IMR-90 (cell line): ENCODE measurements around the gene TRABD. TPM values are rescaled to one million over a fixed set of nuclear protein-coding genes. Genes with fewer than 3 reads are reported as not detected.

ENCODE experiments used
- ATAC-seq: fragments of 200-7000 bp; cut with Tn5 transposase; 2 replicates; pipeline ENCODE4 v1.9.1; 2020; ENCODE audit warnings: low read depth, mild to moderate bottlenecking, moderate library complexity
- BruUV-seq: library from RNA; stranded (reverse); fragments of 400-500 nt; replicated peaks from 2 replicates; lab custom pipeline; 2021; lab: Mats Ljungman, UMichigan
- CTCF ChIA-PET: fragments of 300-600 bp; formaldehyde crosslinking; extraction: SDS; loops from one replicate; lab custom pipeline; 2021; ENCODE audit warnings: antibody characterized with exemption; lab: Yijun Ruan, JAX
- POLR2A ChIA-PET: fragments of 300-600 bp; sonication (Branson Sonifier 250); formaldehyde crosslinking; loops from one replicate; lab custom pipeline; 2022; ENCODE audit warnings: antibody characterized with exemption; ENCODE audit not compliant: unreplicated experiment; lab: Charles Lee
- DNase-seq: peaks from one replicate; pipeline ENCODE4 v3.0.0; 2013
- H2AFZ ChIP-seq: replicated peaks from 2 replicates; pipeline ENCODE3; 2013; ENCODE audit warnings: low read length, mild to moderate bottlenecking; ENCODE audit not compliant: poor library complexity
- H2AK5ac ChIP-seq: 2 replicates; pipeline ENCODE4 v1.6.1; 2013; ENCODE audit warnings: low read depth, low read length, inconsistent platforms
- H2AK9ac ChIP-seq: replicated peaks from 2 replicates; pipeline ENCODE3; 2013; ENCODE audit warnings: mild to moderate bottlenecking, low read depth, low read length, moderate library complexity; ENCODE audit not compliant: poor library complexity
- H2BK120ac ChIP-seq: 2 replicates; pipeline ENCODE4 v1.6.1; 2013; ENCODE audit warnings: low read depth, low read length, inconsistent platforms
- H2BK15ac ChIP-seq: 3 replicates; pipeline ENCODE4 v1.6.1; 2013; ENCODE audit warnings: low read depth, low read length, inconsistent platforms
- H2BK20ac ChIP-seq: 2 replicates; pipeline ENCODE4 v1.6.1; 2013; ENCODE audit warnings: low read depth, mild to moderate bottlenecking, inconsistent platforms, low read length, moderate library complexity
- H2BK5ac ChIP-seq: 2 replicates; pipeline ENCODE4 v1.6.1; 2013; ENCODE audit warnings: mild to moderate bottlenecking, low read depth, low read length, inconsistent platforms; ENCODE audit not compliant: poor library complexity, severe bottlenecking
- H3K14ac ChIP-seq: replicated peaks from 2 replicates; pipeline ENCODE4 v1.6.1; 2013; ENCODE audit warnings: low read depth, low read length, inconsistent platforms
- H3K18ac ChIP-seq: 2 replicates; pipeline ENCODE4 v1.6.1; 2013; ENCODE audit warnings: low read depth, low read length, control low read depth
- H3K23ac ChIP-seq: 2 replicates; pipeline ENCODE4 v1.6.1; 2013; ENCODE audit warnings: low read depth, low read length, inconsistent platforms
- H3K27ac ChIP-seq: 2 replicates; pipeline ENCODE4 v1.5.1; 2013; ENCODE audit warnings: mild to moderate bottlenecking, control low read depth, low read length; ENCODE audit not compliant: insufficient read depth
- H3K27me3 ChIP-seq: 2 replicates; pipeline ENCODE4 v1.6.1; 2013; ENCODE audit warnings: low read length; ENCODE audit not compliant: control insufficient read depth, insufficient read depth
- H3K36me3 ChIP-seq: 2 replicates; pipeline ENCODE4 v1.6.1; 2013; ENCODE audit warnings: low read length, mixed read lengths; ENCODE audit not compliant: control insufficient read depth, insufficient read depth
- H3K4ac ChIP-seq: 2 replicates; pipeline ENCODE4 v1.6.1; 2013; ENCODE audit warnings: low read depth, low read length, inconsistent platforms
- H3K4me1 ChIP-seq: 2 replicates; pipeline ENCODE4 v1.6.1; 2013; ENCODE audit warnings: low read length, mixed read lengths; ENCODE audit not compliant: control insufficient read depth, insufficient read depth
- H3K4me2 ChIP-seq: 2 replicates; pipeline ENCODE4 v1.6.1; 2013; ENCODE audit warnings: low read depth, mild to moderate bottlenecking, control low read depth, low read length, moderate library complexity
- H3K4me3 ChIP-seq: 2 replicates; pipeline ENCODE4 v1.5.1; 2013; ENCODE audit warnings: low read depth, mild to moderate bottlenecking, control low read depth, low read length, moderate library complexity; ENCODE audit not compliant: insufficient read depth
- H3K56ac ChIP-seq: 2 replicates; pipeline ENCODE4 v1.6.1; 2013; ENCODE audit warnings: low read length, inconsistent platforms; ENCODE audit not compliant: insufficient read depth; ENCODE audit errors: extremely low read depth
- H3K79me1 ChIP-seq, 2 experiments: 2 replicates each; pipeline ENCODE4 v1.6.1; 2013; ENCODE audit warnings: low read length in 2 of 2, inconsistent platforms in 1 of 2, low read depth in 1 of 2
- H3K9ac ChIP-seq: 2 replicates; pipeline ENCODE4 v1.6.1; 2013; ENCODE audit warnings: low read depth, low read length, control low read depth
- H3K9me1 ChIP-seq: 2 replicates; pipeline ENCODE4 v1.6.1; 2013; ENCODE audit warnings: low read length, inconsistent platforms; ENCODE audit not compliant: insufficient read depth
- H3K9me3 ChIP-seq: 2 replicates; pipeline ENCODE4 v1.6.1; 2013; ENCODE audit warnings: low read length; ENCODE audit not compliant: control insufficient read depth, insufficient read depth
- H4K20me1 ChIP-seq: 2 replicates; pipeline ENCODE4 v1.6.1; 2013; ENCODE audit warnings: low read length, inconsistent platforms; ENCODE audit not compliant: insufficient read depth
- H4K5ac ChIP-seq: 2 replicates; pipeline ENCODE4 v1.6.1; 2013; ENCODE audit warnings: mild to moderate bottlenecking, low read depth, low read length, control low read depth
- H4K8ac ChIP-seq, 2 experiments: 2 replicates each; pipeline ENCODE4 v1.6.1; 2013; ENCODE audit warnings: low read depth in 2 of 2, low read length in 2 of 2, control low read depth in 1 of 2, inconsistent platforms in 1 of 2
- H4K91ac ChIP-seq: 2 replicates; pipeline ENCODE4 v1.6.1; 2013; ENCODE audit warnings: low read depth, low read length, inconsistent platforms; ENCODE audit not compliant: insufficient read depth
- BHLHE40 ChIP-seq: fragments of 150-350 bp; IDR thresholded peaks from 2 replicates; pipeline ENCODE4 v1.6.1; 2016; ENCODE audit warnings: mild to moderate bottlenecking, low read depth, low read length
- CEBPB ChIP-seq: IDR thresholded peaks from 2 replicates; pipeline ENCODE4 v1.6.1; 2012; ENCODE audit warnings: low read depth, low read length, improper control_type of control experiment
- FOS ChIP-seq: fragments of 150-350 bp; IDR thresholded peaks from 2 replicates; pipeline ENCODE4 v1.6.1; 2016; ENCODE audit warnings: low read depth, low read length
- MAZ ChIP-seq: IDR thresholded peaks from 2 replicates; pipeline ENCODE4 v1.6.1; 2012; ENCODE audit warnings: low read depth, mild to moderate bottlenecking, low read length, improper control_type of control experiment, moderate library complexity, borderline replicate concordance
- MXI1 ChIP-seq: IDR thresholded peaks from 2 replicates; pipeline ENCODE4 v1.6.1; 2012; ENCODE audit warnings: low read depth, mild to moderate bottlenecking, low read length, moderate library complexity, borderline replicate concordance
- POLR2A ChIP-seq: IDR thresholded peaks from 2 replicates; pipeline ENCODE4 v1.6.1; 2012; ENCODE audit warnings: mild to moderate bottlenecking, low read depth, low read length
- RFX5 ChIP-seq: IDR thresholded peaks from 2 replicates; pipeline ENCODE4 v1.8.0; 2012; ENCODE audit warnings: low read depth, mild to moderate bottlenecking, low read length, moderate library complexity
- SMC3 ChIP-seq: fragments of 150-350 bp; IDR thresholded peaks from 2 replicates; pipeline ENCODE4 v1.6.1; 2016; ENCODE audit warnings: low read depth, mild to moderate bottlenecking, antibody characterized with exemption, low read length, moderate library complexity
- WGBS, 2 experiments: methylation state at CpG; one replicate each; pipeline versions ENCODE4 v1.1.5 to v1.1.7; 2013; ENCODE audit warnings: missing lambda C conversion rate in 2 of 2; ENCODE audit not compliant: insufficient read length in 1 of 2; ENCODE audit errors: extremely low coverage in 2 of 2; 5-methylcytosine and 5-hydroxymethylcytosine counted together
- dilution Hi-C: fragments of 300-500 bp; cut with HindIII; formaldehyde crosslinking; loops from one replicate; pipeline ENCODE4 v1.14.3; 2018; ENCODE audit warnings: low sequenced_read_pairs; ENCODE audit not compliant: unreplicated experiment
- in situ Hi-C: fragments of 300-500 bp; cut with MboI; formaldehyde crosslinking; loops from 3 replicates; pipeline ENCODE4 v1.14.3; 2019; ENCODE audit warnings: low sequenced_read_pairs, inconsistent platforms, mixed read lengths
- intact Hi-C: fragments of 100-400 bp; cut with micrococcal nuclease; formaldehyde crosslinking; loops from 2 replicates; pipeline ENCODE4 v1.10.0; 2022
- polyA plus RNA-seq, 3 experiments: library from polyadenylated mRNA; depleted of rRNA; stranded (reverse); fragments of >200 nt; gene quantifications; 2 replicates each; pipeline ENCODE4 v1.2.3, GENCODE V29; 2012; ENCODE audit warnings: low replicate concordance in 1 of 3
- total RNA-seq: library from RNA; depleted of rRNA; stranded (reverse); fragments of >200 nt; gene quantifications from 2 replicates; pipeline ENCODE4 v1.2.3, GENCODE V29; 2012
- TF ChIP-seq, protein P1 (sequence below): fragments of 150-350 bp; IDR thresholded peaks from 2 replicates; pipeline ENCODE4 v1.6.1; 2016; ENCODE audit warnings: low read depth, mild to moderate bottlenecking, low read length, moderate library complexity, borderline replicate concordance
- TF ChIP-seq, protein P2 (sequence below): fragments of 150-350 bp; IDR thresholded peaks from 2 replicates; pipeline ENCODE4 v1.6.1; 2017; ENCODE audit warnings: mild to moderate bottlenecking, antibody characterized with exemption, low read length, low read depth

The TRABD gene
- total and polyA plus RNA-seq, 2 of the 4 experiments (the other 2 are of a cell fraction), result 13.4 to 42.7 TPM

DNA sequence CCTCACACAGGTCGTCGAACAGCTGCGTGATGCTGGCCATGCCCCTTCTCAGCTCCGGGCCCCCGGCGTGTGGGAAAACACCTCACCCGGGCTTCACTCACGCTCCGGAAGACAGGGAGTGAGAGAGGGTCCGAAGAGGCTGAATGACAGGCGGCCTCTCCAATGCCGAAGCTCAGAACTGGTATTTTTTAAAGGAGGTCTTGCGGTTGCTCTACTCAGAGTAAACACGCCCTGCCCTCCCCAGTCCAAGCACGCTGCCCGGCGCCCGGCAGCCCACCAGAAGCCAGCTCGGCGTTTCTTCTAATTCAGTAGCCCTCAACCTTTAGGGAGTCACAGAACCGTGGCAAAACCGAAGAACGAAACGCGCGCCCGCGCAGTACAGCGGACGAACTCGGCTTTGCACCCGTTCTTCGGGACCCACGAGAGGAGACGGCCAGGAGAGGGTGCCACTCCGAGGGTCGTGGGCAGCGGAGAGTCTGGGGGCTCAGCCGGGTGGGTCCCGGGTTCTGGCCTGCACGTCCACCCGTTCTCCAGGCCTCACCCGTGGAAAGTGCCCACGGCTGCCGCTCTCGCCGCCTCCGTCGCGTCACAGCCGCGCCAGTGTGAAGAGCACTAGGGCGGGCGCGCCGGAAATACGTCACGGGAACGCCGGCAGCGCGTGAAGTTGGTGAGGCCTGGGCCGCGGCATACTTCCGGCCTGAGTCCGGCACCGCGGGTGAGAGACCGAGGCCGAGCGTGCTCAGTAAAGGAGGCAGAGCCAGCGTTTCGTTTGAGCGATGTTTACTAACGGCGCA lies 58.9 kb downstream of the TRABD start, which contains the start of gene TUBGCP6:
TSS of gene TUBGCP6 (minus strand) at position 604 of the 794 bp plus-strand sequence. CDS start at position 40, 564 bp downstream.
- H2BK5ac ChIP-seq, result peak within 1 kb of the TSS; percentile 92
- H2AK5ac ChIP-seq, result peak within 1 kb of the TSS; percentile 86
- BruUV-seq, result TSS peak; percentile 63
- H3K9ac ChIP-seq, result peak within 1 kb of the TSS; percentile 98
- peak within 1 kb of the TSS; percentile 97 for H4K5ac ChIP-seq
- peak within 1 kb of the TSS; percentile 92 for H3K14ac ChIP-seq
- TF ChIP-seq SMC3 (no peak), CEBPB (no peak), FOS (no peak; the same call in 1 of the 2 replicates), MAZ (peak; percentile 40; the same call in 1 of the 2 replicates), POLR2A (peak; percentile 58), MXI1 (peak; percentile 87), RFX5 (no peak), BHLHE40 (peak; percentile 58)
- TF ChIP-seq, protein P1, sequence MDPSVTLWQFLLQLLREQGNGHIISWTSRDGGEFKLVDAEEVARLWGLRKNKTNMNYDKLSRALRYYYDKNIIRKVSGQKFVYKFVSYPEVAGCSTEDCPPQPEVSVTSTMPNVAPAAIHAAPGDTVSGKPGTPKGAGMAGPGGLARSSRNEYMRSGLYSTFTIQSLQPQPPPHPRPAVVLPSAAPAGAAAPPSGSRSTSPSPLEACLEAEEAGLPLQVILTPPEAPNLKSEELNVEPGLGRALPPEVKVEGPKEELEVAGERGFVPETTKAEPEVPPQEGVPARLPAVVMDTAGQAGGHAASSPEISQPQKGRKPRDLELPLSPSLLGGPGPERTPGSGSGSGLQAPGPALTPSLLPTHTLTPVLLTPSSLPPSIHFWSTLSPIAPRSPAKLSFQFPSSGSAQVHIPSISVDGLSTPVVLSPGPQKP, result 0 out of 2 replicates have a peak, but pooled peaks have one; percentile 11
- TF ChIP-seq, protein P2, sequence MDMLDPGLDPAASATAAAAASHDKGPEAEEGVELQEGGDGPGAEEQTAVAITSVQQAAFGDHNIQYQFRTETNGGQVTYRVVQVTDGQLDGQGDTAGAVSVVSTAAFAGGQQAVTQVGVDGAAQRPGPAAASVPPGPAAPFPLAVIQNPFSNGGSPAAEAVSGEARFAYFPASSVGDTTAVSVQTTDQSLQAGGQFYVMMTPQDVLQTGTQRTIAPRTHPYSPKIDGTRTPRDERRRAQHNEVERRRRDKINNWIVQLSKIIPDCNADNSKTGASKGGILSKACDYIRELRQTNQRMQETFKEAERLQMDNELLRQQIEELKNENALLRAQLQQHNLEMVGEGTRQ, result peak; percentile 50; the same call in 1 of the 2 replicates
- no peaks in the 10 kb centered on the region for H3K9me3 ChIP-seq
- peaks cover 28% of the 10 kb centered on the region for H3K36me3 ChIP-seq
- peaks cover 37% of the 10 kb centered on the region for H4K20me1 ChIP-seq
- no peak within 1 kb of the TSS for H2BK120ac ChIP-seq
- ATAC-seq (peak; percentile 81), DNase-seq (peak; percentile 91)
- peak within 1 kb of the TSS; percentile 98 for H2AK9ac ChIP-seq
- dilution Hi-C loops, result no loop called here
- intact Hi-C loops, result no loop called here
- peak within 1 kb of the TSS; percentile 50 for H3K23ac ChIP-seq
- H3K4me2 ChIP-seq, result peak within 1 kb of the TSS; percentile 98
- peak within 1 kb of the TSS; percentile 83 for H3K56ac ChIP-seq
- 1% methylated on average over 68 of the region's 76 CpGs; no CpG with 5 or more reads in 1 of the 2 experiments for WGBS, 2 experiments
- no peak within 1 kb of the TSS for H2BK15ac ChIP-seq
- H3K18ac ChIP-seq, result peak within 1 kb of the TSS; percentile 38; the same call in 1 of the 2 replicates
- peak within 1 kb of the TSS; percentile 96 for H4K91ac ChIP-seq
- H3K9me1 ChIP-seq, result 0 out of 2 replicates have a peak, but pooled peaks cover 3% of the 10 kb centered on the region
- peak within 1 kb of the TSS; percentile 93 for H3K4ac ChIP-seq
- no peak within 1 kb of the TSS for H2BK20ac ChIP-seq
- in situ Hi-C loops, result no loop called here
- peak within 1 kb of the TSS; percentile 98 for H3K27ac ChIP-seq
- peak within 1 kb of the TSS; percentile 96 for H3K4me3 ChIP-seq
- peaks cover 18 to 60% of the 10 kb centered on the region in 2 experiments for H3K79me1 ChIP-seq
- CTCF ChIA-PET, result interaction anchor here (0.7 to 1.0 kb wide), 2 partner anchors 97 to 376 kb away, joined by 3 to 10 read pairs; no protein-coding TSS in a partner anchor
- H4K8ac ChIP-seq, result peak within 1 kb of the TSS; percentile 99
- peak within 1 kb of the TSS; percentile 96 for H2AFZ ChIP-seq
- peaks cover 9% of the 10 kb centered on the region for H3K4me1 ChIP-seq
- POLR2A ChIA-PET, result interaction anchor here (0.6 kb wide), 1 partner anchor 248 kb away, joined by 6 read pairs; no protein-coding TSS in a partner anchor
- no peaks in the 10 kb centered on the region for H3K27me3 ChIP-seq
